Lower lobe of right lung (tissue), 2 donors: ENCODE results near the gene PTPRN2. TPM values are rescaled to one million over a fixed set of nuclear protein-coding genes. Genes with fewer than 3 reads are reported as not detected.

Source experiments
- ATAC-seq, 2 donors: fragments of 200-7000 bp; cut with Tn5 transposase; one replicate each; pipeline ENCODE4 v1.9.1; 2020 to 2022; ENCODE audit warnings: mild to moderate bottlenecking in 2 of 2, moderate library complexity in 2 of 2
- DNase-seq: peaks from one replicate; pipeline ENCODE4 v3.0.0-alpha.2; 2020
- H3K27ac ChIP-seq: fragments of 200-600 bp; one replicate; pipeline ENCODE4 v1.8.0; 2022
- H3K27me3 ChIP-seq: fragments of 200-600 bp; one replicate; pipeline ENCODE4 v1.8.0; 2022; ENCODE audit warnings: low read depth
- H3K36me3 ChIP-seq: fragments of 200-600 bp; one replicate; pipeline ENCODE4 v1.8.0; 2022; ENCODE audit warnings: mild to moderate bottlenecking
- H3K4me1 ChIP-seq: fragments of 200-600 bp; one replicate; pipeline ENCODE4 v1.8.0; 2022
- H3K4me3 ChIP-seq: fragments of 200-600 bp; one replicate; pipeline ENCODE4 v1.8.0; 2022; ENCODE audit warnings: mild to moderate bottlenecking
- H3K9me3 ChIP-seq: fragments of 200-600 bp; one replicate; pipeline ENCODE4 v1.8.0; 2022
- CTCF ChIP-seq: fragments of 200-600 bp; IDR thresholded peaks from one replicate; pipeline ENCODE4 v1.8.0; 2022; ENCODE audit warnings: antibody characterized with exemption, mild to moderate bottlenecking
- intact Hi-C: fragments of 100-400 bp; cut with DNase I; formaldehyde crosslinking; loops from one replicate; pipeline ENCODE4 v1.11.0; 2022
- total RNA-seq: library from RNA; stranded (reverse); fragmentation: NEBNext Ultra II Directional; extraction: Animal tissue kit (Norgen Biotek cat#: 25700); gene quantifications from one replicate; pipeline ENCODE4 v1.2.1, GENCODE V29; 2021
- donor health status: DM: no; HTN: yes; CAD: no; lungs with severe emphysema.

Gene PTPRN2
- total RNA-seq, 1 donor from 2014 or later, result 6.8 TPM

- Histone ChIP-seq H3K36me3 (no peaks in the 10 kb centered on the region), H3K4me3 (no peak overlapping the region), H3K9me3 (no peaks in the 10 kb centered on the region), H3K27ac (no peak overlapping the region), H3K27me3 (peaks cover 13% of the 10 kb centered on the region), H3K4me1 (no peaks in the 10 kb centered on the region)
- intact Hi-C loops, result no loop called here
- no peak for ATAC-seq
- DNase-seq, result no peak
- no peak for TF ChIP-seq CTCF
These were observed 983.9 kb downstream of the PTPRN2 start for GRCh38 chr7:157603716-157604115.

- H3K27ac ChIP-seq, result no peak overlapping the region
- no peaks in the 10 kb centered on the region for H3K9me3 ChIP-seq
- H3K4me1 ChIP-seq, result no peaks in the 10 kb centered on the region
- peak; percentile 26 for DNase-seq
- TF ChIP-seq CTCF, result no peak
- no peaks in the 10 kb centered on the region for H3K36me3 ChIP-seq
- no peak overlapping the region for H3K4me3 ChIP-seq
- intact Hi-C loops, result no loop called here
- H3K27me3 ChIP-seq, result peaks cover 13% of the 10 kb centered on the region
- ATAC-seq, result no peak
These were observed 984.6 kb downstream of the PTPRN2 start for GRCh38 chr7:157603005-157603404.

- Histone ChIP-seq H3K36me3 (no peaks in the 10 kb centered on the region), H3K9me3 (no peaks in the 10 kb centered on the region), H3K4me3 (no peak overlapping the region), H3K27ac (no peak overlapping the region), H3K4me1 (no peaks in the 10 kb centered on the region), H3K27me3 (peaks cover 13% of the 10 kb centered on the region)
- intact Hi-C loops, result no loop called here
- no peak for TF ChIP-seq CTCF
- DNase-seq (no peak), ATAC-seq (no peak)
These were observed 985.0 kb downstream of the PTPRN2 start for GRCh38 chr7:157602581-157602980.

- H3K36me3 ChIP-seq, result no peaks in the 10 kb centered on the region
- peak; percentile 23 for DNase-seq
- H3K9me3 ChIP-seq, result no peaks in the 10 kb centered on the region
- intact Hi-C loops, result no loop called here
- ATAC-seq, result no peak
- H3K4me1 ChIP-seq, result no peaks in the 10 kb centered on the region
- H3K4me3 ChIP-seq, result no peak overlapping the region
- H3K27me3 ChIP-seq, result peaks cover 13% of the 10 kb centered on the region
- H3K27ac ChIP-seq, result no peak overlapping the region
- no peak for TF ChIP-seq CTCF
These were observed 985.5 kb downstream of the PTPRN2 start for GRCh38 chr7:157602156-157602555.

- ATAC-seq (no peak), DNase-seq (peak; percentile 34)
- H3K36me3 ChIP-seq, result no peaks in the 10 kb centered on the region
- H3K27me3 ChIP-seq, result peaks cover 13% of the 10 kb centered on the region
- no peaks in the 10 kb centered on the region for H3K4me1 ChIP-seq
- TF ChIP-seq CTCF, result no peak
- intact Hi-C loops, result no loop called here
- H3K4me3 ChIP-seq, result no peak overlapping the region
- no peaks in the 10 kb centered on the region for H3K9me3 ChIP-seq
- H3K27ac ChIP-seq, result no peak overlapping the region
These were observed 986.1 kb downstream of the PTPRN2 start for GRCh38 chr7:157601530-157601929.

- Histone ChIP-seq H3K36me3 (no peaks in the 10 kb centered on the region), H3K4me1 (no peaks in the 10 kb centered on the region), H3K9me3 (no peaks in the 10 kb centered on the region), H3K27me3 (peaks cover 7% of the 10 kb centered on the region), H3K4me3 (no peak overlapping the region), H3K27ac (no peak overlapping the region)
- DNase-seq (peak; percentile 23), ATAC-seq (no peak)
- intact Hi-C loops, result no loop called here
- TF ChIP-seq CTCF, result no peak
These were observed 988.1 kb downstream of the PTPRN2 start for GRCh38 chr7:157599491-157599890.
